Left lung (tissue), 10 donors: ENCODE data around the gene IL17RB. TPM values are rescaled to one million over a fixed set of nuclear protein-coding genes. Genes with fewer than 3 reads are reported as not detected.

Source experiments
- ATAC-seq: fragments of 200-7000 bp; cut with Tn5 transposase; one replicate; pipeline ENCODE4 v1.9.1; 2020; ENCODE audit warnings: moderate library complexity
- DNase-seq, 4 donors: peaks; one replicate each; pipeline ENCODE4 v3.0.0-alpha.2; 2013 to 2020
- H3K27ac ChIP-seq, 2 donors: fragments of 200-600 bp; sonication (generic) in 1 of 2; one replicate each; pipeline versions ENCODE4 v1.5.0 to v1.8.0; 2020 to 2021
- H3K27me3 ChIP-seq, 2 donors: fragments of 200-600 bp; sonication (generic) in 1 of 2; one replicate each; pipeline versions ENCODE4 v1.5.0 to v1.8.0; 2020 to 2021
- H3K36me3 ChIP-seq, 2 donors: fragments of 200-600 bp; sonication (generic) in 1 of 2; one replicate each; pipeline versions ENCODE4 v1.5.0 to v1.8.0; 2020 to 2021
- H3K4me1 ChIP-seq, 2 donors: fragments of 200-600 bp; one replicate each; pipeline ENCODE4 v1.8.0; 2021
- H3K4me3 ChIP-seq, 2 donors: fragments of 200-600 bp; sonication (generic) in 1 of 2; one replicate each; pipeline versions ENCODE4 v1.5.0 to v1.8.0; 2020 to 2021; ENCODE audit warnings: mild to moderate bottlenecking in 1 of 2
- H3K9me3 ChIP-seq, 2 donors: fragments of 200-600 bp; sonication (generic) in 1 of 2; one replicate each; pipeline versions ENCODE4 v1.5.0 to v1.8.0; 2020 to 2021
- intact Hi-C, 2 donors: fragments of 100-400 bp; cut with DNase I; formaldehyde crosslinking; loops; one replicate each; pipeline versions ENCODE4 v1.11.2 to v1.14.2; 2022
- polyA plus RNA-seq, 6 donors: library from polyadenylated mRNA; unstranded; fragments of 120-200 nt; gene quantifications; one replicate each; pipeline ENCODE4 v1.2.1, GENCODE V29; 2013; ENCODE audit not compliant: insufficient read length in 6 of 6
- total RNA-seq, 2 donors: library from RNA; stranded (reverse); fragmentation: NEBNext Ultra II Directional; extraction: Animal tissue kit (Norgen Biotek cat#: 25700); gene quantifications; one replicate each; pipeline ENCODE4 v1.2.1, GENCODE V29; 2021
- TF ChIP-seq, protein P1 (sequence below), 2 donors: fragments of 200-600 bp; sonication (generic) in 1 of 2; IDR thresholded peaks; one replicate each; pipeline versions ENCODE4 v1.5.0 to v1.8.0; 2021; ENCODE audit warnings: antibody characterized with exemption in 2 of 2
- donor health status: DM: no; HTN: yes; CAD: no.
- donor health status: DM: no; HTN: no; CAD: no.

The IL17RB gene
- total and polyA plus RNA-seq, 8 donors: 5.5 to 12.7 (median 11.0) TPM

GRCh38 chr3:53803816-53804695 is 42.3 kb upstream of the IL17RB start:
- no peak for DNase-seq
- TF ChIP-seq, protein P1, sequence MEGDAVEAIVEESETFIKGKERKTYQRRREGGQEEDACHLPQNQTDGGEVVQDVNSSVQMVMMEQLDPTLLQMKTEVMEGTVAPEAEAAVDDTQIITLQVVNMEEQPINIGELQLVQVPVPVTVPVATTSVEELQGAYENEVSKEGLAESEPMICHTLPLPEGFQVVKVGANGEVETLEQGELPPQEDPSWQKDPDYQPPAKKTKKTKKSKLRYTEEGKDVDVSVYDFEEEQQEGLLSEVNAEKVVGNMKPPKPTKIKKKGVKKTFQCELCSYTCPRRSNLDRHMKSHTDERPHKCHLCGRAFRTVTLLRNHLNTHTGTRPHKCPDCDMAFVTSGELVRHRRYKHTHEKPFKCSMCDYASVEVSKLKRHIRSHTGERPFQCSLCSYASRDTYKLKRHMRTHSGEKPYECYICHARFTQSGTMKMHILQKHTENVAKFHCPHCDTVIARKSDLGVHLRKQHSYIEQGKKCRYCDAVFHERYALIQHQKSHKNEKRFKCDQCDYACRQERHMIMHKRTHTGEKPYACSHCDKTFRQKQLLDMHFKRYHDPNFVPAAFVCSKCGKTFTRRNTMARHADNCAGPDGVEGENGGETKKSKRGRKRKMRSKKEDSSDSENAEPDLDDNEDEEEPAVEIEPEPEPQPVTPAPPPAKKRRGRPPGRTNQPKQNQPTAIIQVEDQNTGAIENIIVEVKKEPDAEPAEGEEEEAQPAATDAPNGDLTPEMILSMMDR (IDR thresholded peaks at IDR 0.05): no peak
- no peaks in the 10 kb centered on the region for H3K36me3 ChIP-seq
- ATAC-seq: no peak
- no peak overlapping the region for H3K27ac ChIP-seq
- no peaks in the 10 kb centered on the region for H3K9me3 ChIP-seq
- H3K4me1 ChIP-seq: no peaks in the 10 kb centered on the region
- no peak overlapping the region for H3K4me3 ChIP-seq
- no peaks in the 10 kb centered on the region for H3K27me3 ChIP-seq
- intact Hi-C loops: no loop called here

GRCh38 chr3:53804697-53805462 is 41.5 kb upstream of the IL17RB start:
- TF ChIP-seq, protein P1 (IDR thresholded peaks at IDR 0.05): no peak
- ATAC-seq (peak; percentile 59), DNase-seq (no peak)
- Histone ChIP-seq H3K27ac (no peak overlapping the region), H3K4me3 (no peak overlapping the region), H3K27me3 (no peaks in the 10 kb centered on the region), H3K36me3 (no peaks in the 10 kb centered on the region), H3K9me3 (no peaks in the 10 kb centered on the region), H3K4me1 (no peaks in the 10 kb centered on the region)
- intact Hi-C loops: no loop called here

- intact Hi-C loops: no loop called here
- no peaks in the 10 kb centered on the region for H3K36me3 ChIP-seq
- no peaks in the 10 kb centered on the region for H3K27me3 ChIP-seq
- H3K4me3 ChIP-seq: no peak overlapping the region
- no peak for ATAC-seq
- H3K4me1 ChIP-seq: no peaks in the 10 kb centered on the region
- no peak overlapping the region for H3K27ac ChIP-seq
- TF ChIP-seq, protein P1 (IDR thresholded peaks at IDR 0.05): no peak
- H3K9me3 ChIP-seq: no peaks in the 10 kb centered on the region
- DNase-seq: no peak
Observed at GRCh38 chr3:53805463-53806159, 40.8 kb upstream of the IL17RB start.

DNA sequence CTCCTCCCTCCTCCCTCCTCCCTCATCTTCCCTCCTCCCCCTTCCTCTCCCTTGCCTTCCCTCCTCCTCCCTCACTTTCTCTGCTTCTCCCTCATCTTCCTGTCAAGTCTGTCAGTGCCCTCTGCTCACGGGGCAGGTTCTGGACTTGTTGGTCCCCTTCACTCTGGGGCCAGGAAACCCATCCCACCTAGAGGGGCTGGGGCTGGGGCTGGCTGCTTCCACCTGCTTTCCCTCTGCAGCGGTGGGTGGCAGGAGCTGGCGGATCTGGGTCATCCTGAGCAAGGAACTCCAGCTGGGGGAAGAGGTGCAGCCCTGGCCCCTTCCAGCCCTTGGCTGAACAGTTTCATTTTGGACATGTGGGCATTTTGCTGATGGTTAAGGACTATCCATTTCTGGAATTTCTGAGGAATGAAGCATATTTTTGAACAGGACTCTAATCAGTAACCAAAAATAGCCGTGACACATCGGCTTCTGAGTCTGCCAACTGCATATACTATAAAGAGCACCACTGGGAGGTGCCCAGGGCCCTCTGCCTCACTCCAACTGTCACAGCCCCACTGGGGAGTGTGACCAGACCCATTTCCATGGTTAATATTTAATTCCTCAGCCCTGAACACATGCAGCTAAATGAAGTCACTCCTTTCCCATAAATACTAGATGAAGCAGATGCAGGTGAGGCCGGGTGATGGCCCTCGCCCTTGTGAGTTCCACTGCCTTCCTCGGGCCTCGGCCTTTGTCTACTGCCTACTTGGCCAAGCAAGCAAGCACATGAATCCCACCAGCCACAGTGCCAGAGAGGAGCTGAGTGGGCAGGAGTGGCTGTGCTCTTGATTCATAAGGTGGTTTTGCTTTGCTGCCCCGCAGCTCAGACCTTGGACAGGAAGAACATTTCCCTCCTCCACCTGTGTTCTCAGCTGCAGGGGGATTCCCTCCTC is 39.9 kb upstream of the IL17RB start:
- no peak overlapping the region for H3K27ac ChIP-seq

More for the DNA sequence above, 39.9 kb upstream of the IL17RB start:
- intact Hi-C loops: no loop called here
- H3K9me3 ChIP-seq: no peaks in the 10 kb centered on the region
- ATAC-seq (peak; percentile 36), DNase-seq (no peak)
- no peak overlapping the region for H3K4me3 ChIP-seq
- no peaks in the 10 kb centered on the region for H3K27me3 ChIP-seq
- H3K4me1 ChIP-seq: no peaks in the 10 kb centered on the region
- no peaks in the 10 kb centered on the region for H3K36me3 ChIP-seq
- TF ChIP-seq, protein P1 (IDR thresholded peaks at IDR 0.05): no peak
